Activated naive CD8-positive, alpha-beta T cell (primary cell): Measurements from ENCODE around the gene CCN2.
"Not testable (repeated sequence)": the region's sequence is repeated elsewhere in the genome, so short reads cannot be mapped to it uniquely, and the experiment has no call there.

ENCODE experiments used
- H3K27ac Mint-ChIP-seq: one replicate; pipeline ENCODE4 v1.8.0; 2021; ENCODE audit warnings: mixed read lengths
- H3K27me3 Mint-ChIP-seq: one replicate; pipeline ENCODE4 v1.8.0; 2021; ENCODE audit warnings: mixed read lengths
- H3K36me3 Mint-ChIP-seq: one replicate; pipeline ENCODE4 v1.8.0; 2021; ENCODE audit warnings: mixed read lengths
- H3K4me1 Mint-ChIP-seq: one replicate; pipeline ENCODE4 v1.8.0; 2021; ENCODE audit warnings: low read depth, mixed read lengths
- H3K4me3 Mint-ChIP-seq: one replicate; pipeline ENCODE4 v1.8.0; 2021; ENCODE audit warnings: mild to moderate bottlenecking, mixed read lengths
- H3K9me3 Mint-ChIP-seq: one replicate; pipeline ENCODE4 v1.8.0; 2021; ENCODE audit warnings: low read depth, mixed read lengths

CCN2 gene

DNA sequence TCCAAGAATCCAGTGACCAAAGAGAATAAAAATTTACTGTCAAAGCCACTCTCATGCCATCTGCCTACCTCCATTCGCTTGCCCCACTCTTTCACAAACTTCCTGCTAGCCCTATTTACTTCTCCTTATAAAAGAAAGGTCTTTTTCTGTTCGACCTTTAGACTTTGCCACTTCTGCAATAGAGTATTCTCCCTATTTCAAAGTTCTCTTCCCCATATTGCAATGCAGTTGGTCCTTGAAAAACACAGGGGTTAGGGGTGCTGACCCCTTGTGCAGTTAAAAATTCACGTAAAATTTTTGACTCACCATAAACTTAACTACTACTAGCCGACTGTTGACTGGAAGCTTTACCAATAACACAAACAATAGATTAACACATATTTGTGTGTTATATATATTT, 15.0 kb downstream of the CCN2 start:
- Mint-ChIP-seq H3K4me3 (no peak overlapping the region), H3K27me3 (peaks cover 6% of the 10 kb centered on the region), H3K36me3 (no peaks in the 10 kb centered on the region), H3K4me1 (no peaks in the 10 kb centered on the region), H3K27ac (no peak overlapping the region), H3K9me3 (no peaks in the 10 kb centered on the region)

- Mint-ChIP-seq H3K4me3 (no peak overlapping the region), H3K27ac (no peak overlapping the region), H3K36me3 (no peaks in the 10 kb centered on the region), H3K4me1 (no peaks in the 10 kb centered on the region), H3K9me3 (no peaks in the 10 kb centered on the region), H3K27me3 (peaks cover 6% of the 10 kb centered on the region)
Observed at GRCh38 chr6:131931063-131931750, 20.0 kb downstream of the CCN2 start.

- Mint-ChIP-seq H3K9me3 (no peaks in the 10 kb centered on the region), H3K4me1 (no peaks in the 10 kb centered on the region), H3K27ac (no peak overlapping the region), H3K27me3 (peaks cover 9% of the 10 kb centered on the region), H3K4me3 (no peak overlapping the region), H3K36me3 (no peaks in the 10 kb centered on the region)
Observed at GRCh38 chr6:131929976-131930375, 21.2 kb downstream of the CCN2 start.

GRCh38 chr6:131929264-131929663, 21.9 kb downstream of the CCN2 start:
- Mint-ChIP-seq H3K9me3 (no peaks in the 10 kb centered on the region), H3K36me3 (no peaks in the 10 kb centered on the region), H3K27ac (no peak overlapping the region), H3K4me3 (no peak overlapping the region), H3K27me3 (peaks cover 9% of the 10 kb centered on the region), H3K4me1 (no peaks in the 10 kb centered on the region)

GRCh38 chr6:131924881-131925474, 26.2 kb downstream of the CCN2 start:
- Mint-ChIP-seq H3K27ac (no peak overlapping the region), H3K4me3 (no peak overlapping the region)

DNA sequence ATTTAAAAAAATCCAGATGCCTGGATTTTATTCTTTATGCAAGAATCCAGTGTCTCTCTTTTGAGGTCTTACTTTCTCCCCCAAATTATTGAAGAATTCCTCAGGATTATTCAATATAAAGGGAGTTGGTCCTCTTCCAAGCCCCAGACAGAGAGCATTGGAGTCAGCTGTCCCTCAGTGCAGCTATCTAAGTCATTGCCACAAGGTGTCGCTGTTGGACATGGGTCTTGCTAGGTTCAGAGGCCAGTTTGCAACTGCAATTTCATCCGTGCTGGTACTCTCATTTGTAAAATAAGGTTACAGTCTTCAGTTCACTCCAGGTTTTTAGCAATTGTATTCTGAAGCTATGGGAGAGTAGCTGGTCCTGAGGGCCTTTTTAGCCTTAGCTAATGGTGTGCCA, 27.8 kb downstream of the CCN2 start:
- no peak overlapping the region for H3K4me3 Mint-ChIP-seq
- peaks cover 9% of the 10 kb centered on the region for H3K27me3 Mint-ChIP-seq
- H3K9me3 Mint-ChIP-seq = peaks cover 7% of the 10 kb centered on the region
- no peaks in the 10 kb centered on the region for H3K36me3 Mint-ChIP-seq
- H3K27ac Mint-ChIP-seq = no peak overlapping the region
- H3K4me1 Mint-ChIP-seq = no peaks in the 10 kb centered on the region

More at GRCh38 chr6:131924881-131925474, 26.2 kb downstream of the CCN2 start:
- Mint-ChIP-seq H3K9me3 (peaks cover 7% of the 10 kb centered on the region), H3K36me3 (no peaks in the 10 kb centered on the region), H3K4me1 (no peaks in the 10 kb centered on the region), H3K27me3 (peaks cover 12% of the 10 kb centered on the region)

GRCh38 chr6:131920656-131921055, 30.5 kb downstream of the CCN2 start:
- Mint-ChIP-seq H3K27me3 (peaks cover 18% of the 10 kb centered on the region), H3K9me3 (peaks cover 7% of the 10 kb centered on the region), H3K4me1 (peaks cover 12% of the 10 kb centered on the region), H3K36me3 (no peaks in the 10 kb centered on the region), H3K27ac (no peak overlapping the region), H3K4me3 (no peak overlapping the region)

- peaks cover 7% of the 10 kb centered on the region for H3K9me3 Mint-ChIP-seq
- peaks cover 18% of the 10 kb centered on the region for H3K27me3 Mint-ChIP-seq
- H3K4me1 Mint-ChIP-seq = peaks cover 12% of the 10 kb centered on the region
- H3K4me3 Mint-ChIP-seq = no peak overlapping the region
- no peak overlapping the region for H3K27ac Mint-ChIP-seq
- H3K36me3 Mint-ChIP-seq = no peaks in the 10 kb centered on the region
Observed at GRCh38 chr6:131918650-131919355, 32.4 kb downstream of the CCN2 start.

GRCh38 chr6:131917763-131918649, 33.2 kb downstream of the CCN2 start:
- peaks cover 12% of the 10 kb centered on the region for H3K4me1 Mint-ChIP-seq
- H3K4me3 Mint-ChIP-seq = no peak overlapping the region
- H3K36me3 Mint-ChIP-seq = no peaks in the 10 kb centered on the region
- peaks cover 7% of the 10 kb centered on the region for H3K9me3 Mint-ChIP-seq
- peaks cover 22% of the 10 kb centered on the region for H3K27me3 Mint-ChIP-seq
- no peak overlapping the region for H3K27ac Mint-ChIP-seq

DNA sequence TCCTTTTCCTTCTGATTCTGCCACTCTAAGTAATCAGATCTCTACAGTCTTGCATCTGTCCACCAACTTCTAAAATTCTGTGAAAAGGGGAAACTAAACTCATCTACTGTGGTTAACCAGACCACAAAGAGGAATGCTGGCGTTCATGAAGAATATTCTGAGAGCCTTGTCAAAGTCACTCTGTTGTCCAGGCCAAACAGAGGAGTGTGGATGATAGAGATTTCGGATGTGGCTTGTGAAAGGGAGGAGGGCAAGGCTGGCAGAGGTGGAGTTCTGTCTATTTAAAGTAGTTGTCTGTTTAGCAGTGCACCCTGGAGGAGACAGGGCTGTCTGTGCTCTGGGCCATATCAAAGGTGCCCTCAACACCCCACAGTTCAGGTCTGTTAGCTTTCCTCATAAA, 33.9 kb downstream of the CCN2 start:
- peaks cover 22% of the 10 kb centered on the region for H3K27me3 Mint-ChIP-seq
- H3K9me3 Mint-ChIP-seq = peaks cover 7% of the 10 kb centered on the region
- no peak overlapping the region for H3K4me3 Mint-ChIP-seq
- peaks cover 12% of the 10 kb centered on the region for H3K4me1 Mint-ChIP-seq
- H3K27ac Mint-ChIP-seq = no peak overlapping the region
- no peaks in the 10 kb centered on the region for H3K36me3 Mint-ChIP-seq

GRCh38 chr6:131916847-131917246, 34.3 kb downstream of the CCN2 start:
- H3K9me3 Mint-ChIP-seq = peaks cover 7% of the 10 kb centered on the region
- H3K27ac Mint-ChIP-seq = no peak overlapping the region
- H3K4me3 Mint-ChIP-seq = no peak overlapping the region

DNA sequence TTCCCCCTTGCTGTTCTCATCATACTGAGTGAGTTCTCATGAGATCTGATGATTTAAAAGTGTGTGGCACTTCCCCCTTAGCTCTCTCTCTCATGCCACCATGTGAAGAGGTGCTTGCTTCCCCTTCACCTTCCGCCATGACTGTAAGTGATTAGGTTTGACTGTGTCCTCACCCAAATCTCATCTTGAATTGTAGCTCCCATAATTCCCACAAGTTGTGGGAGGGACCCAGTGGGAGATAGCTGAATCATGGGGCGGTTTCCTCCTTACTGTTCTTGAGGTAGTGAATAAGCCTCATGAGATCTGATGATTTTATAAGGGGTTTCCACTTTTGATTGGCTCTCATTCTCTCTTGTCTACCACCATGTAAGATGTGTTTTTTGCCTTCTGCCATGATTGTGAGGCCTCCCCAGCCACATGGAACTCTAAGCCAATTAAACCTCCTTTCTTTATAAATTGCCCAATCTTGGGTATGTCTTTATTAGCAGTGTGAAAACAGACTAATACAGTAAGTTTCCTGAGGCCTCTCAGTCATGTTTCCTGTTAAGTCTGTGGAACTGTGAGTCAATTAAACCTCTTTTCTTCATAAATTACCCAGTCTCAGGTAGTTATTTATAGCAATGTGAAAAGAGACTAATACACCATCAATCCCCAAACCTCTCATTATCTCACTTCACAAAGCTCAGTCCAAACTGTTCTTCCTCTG, 34.9 kb downstream of the CCN2 start:
- peaks cover 12% of the 10 kb centered on the region for H3K4me1 Mint-ChIP-seq
- H3K9me3 Mint-ChIP-seq, H3K4me3 Mint-ChIP-seq, H3K27ac Mint-ChIP-seq, H3K36me3 Mint-ChIP-seq: not testable (repeated sequence)
- H3K27me3 Mint-ChIP-seq = peaks cover 22% of the 10 kb centered on the region

More at GRCh38 chr6:131916847-131917246, 34.3 kb downstream of the CCN2 start:
- Mint-ChIP-seq H3K27me3 (peaks cover 22% of the 10 kb centered on the region), H3K4me1 (peaks cover 12% of the 10 kb centered on the region), H3K36me3 (no peaks in the 10 kb centered on the region)

DNA sequence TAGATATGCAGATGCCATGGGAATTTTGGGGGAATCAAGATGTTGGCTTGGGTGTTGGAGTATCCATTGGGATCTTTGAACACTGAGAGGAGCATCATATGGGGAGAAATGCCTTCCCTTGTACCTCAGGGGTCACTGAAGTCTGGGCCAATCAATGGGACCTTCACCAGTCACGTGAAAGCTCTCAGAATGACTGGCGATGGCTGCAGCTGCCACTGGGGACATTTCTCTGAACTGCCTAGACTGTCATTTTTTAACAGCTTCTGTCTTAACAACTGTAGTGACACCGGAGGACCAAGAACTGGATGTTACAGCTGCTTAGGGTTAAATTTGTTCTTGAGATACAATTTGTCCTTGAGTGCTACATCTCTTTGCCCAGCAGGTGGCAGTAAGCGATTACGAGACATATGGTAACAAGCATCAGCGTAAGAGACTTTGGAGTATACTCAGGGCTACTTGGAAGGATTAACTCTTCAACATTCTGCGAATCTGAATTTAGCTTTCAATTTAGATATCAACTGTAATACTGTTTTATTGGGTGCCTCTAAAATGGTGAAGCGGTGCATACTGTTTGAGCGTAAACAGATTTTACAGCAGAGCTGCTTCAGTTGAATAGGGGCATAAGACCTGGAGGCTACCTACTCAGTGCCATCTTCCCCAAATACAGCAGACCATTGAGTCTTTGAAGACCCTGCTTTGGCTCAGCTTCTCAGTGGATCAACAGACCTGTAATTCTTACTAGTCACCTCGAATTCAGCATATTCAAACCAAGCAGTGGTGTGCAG, 36.0 kb downstream of the CCN2 start:
- Mint-ChIP-seq H3K27me3 (peaks cover 22% of the 10 kb centered on the region), H3K27ac (no peak overlapping the region), H3K4me3 (no peak overlapping the region), H3K4me1 (peaks cover 12% of the 10 kb centered on the region), H3K9me3 (no peaks in the 10 kb centered on the region), H3K36me3 (no peaks in the 10 kb centered on the region)

DNA sequence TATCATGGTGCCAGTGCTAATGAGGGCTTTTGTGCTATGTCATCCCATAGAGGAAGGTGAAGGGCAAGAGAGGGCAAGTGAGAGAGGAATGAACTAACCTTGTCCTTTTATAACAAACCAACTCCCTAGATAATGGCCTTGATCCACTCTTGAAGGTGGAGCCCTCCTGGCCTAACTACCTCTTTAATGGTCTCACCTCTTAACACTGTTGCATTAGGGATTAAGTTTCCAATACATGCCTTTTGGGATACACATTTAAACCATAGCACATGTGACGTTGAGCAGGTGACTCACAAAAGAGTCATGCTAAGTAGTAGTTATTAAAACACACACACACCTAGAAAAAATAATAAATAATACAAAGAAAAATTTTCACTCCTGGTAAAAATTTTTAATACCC, 36.9 kb downstream of the CCN2 start:
- Mint-ChIP-seq H3K27ac (no peak overlapping the region), H3K9me3 (no peaks in the 10 kb centered on the region), H3K4me3 (no peak overlapping the region), H3K36me3 (no peaks in the 10 kb centered on the region), H3K27me3 (peaks cover 23% of the 10 kb centered on the region), H3K4me1 (peaks cover 15% of the 10 kb centered on the region)
